ENCODE measurements around the gene F8A1. TPM values are rescaled to one million over a fixed set of nuclear protein-coding genes. Genes with fewer than 3 reads are reported as not detected.

Gene F8A1
- polyA plus RNA-seq, 1 of the 3 experiments (the other 2 are of a cell fraction), result 4.5 TPM

- 51% methylated on average over 1 of the region's 1 CpG for WGBS (ENCODE audit: low lambda C conversion rate)
- H3K27me3 ChIP-seq (ENCODE audit: insufficient read depth), result no peaks in the 10 kb centered on the region
- H4K20me1 ChIP-seq (ENCODE audit: insufficient read depth), result no peaks in the 10 kb centered on the region
- TF ChIP-seq RAD21 (IDR thresholded peaks at IDR 0.05; ENCODE audit: low read length) (no peak), REST (IDR thresholded peaks at IDR 0.05; ENCODE audit: low read depth, low read length) (no peak), NRF1 (IDR thresholded peaks at IDR 0.05; ENCODE audit: low read depth, low read length) (no peak), RCOR1 (IDR thresholded peaks at IDR 0.05; ENCODE audit: low read length) (no peak), MXI1 (IDR thresholded peaks at IDR 0.05; ENCODE audit: low read depth, low read length) (no peak), SMC3 (IDR thresholded peaks at IDR 0.05; ENCODE audit: low read depth, low read length) (no peak), EP300 (IDR thresholded peaks at IDR 0.05; ENCODE audit: borderline replicate concordance in 1 of 2, low read depth in 1 of 2, low read length in 1 of 2) (no peak), YY1 (IDR thresholded peaks at IDR 0.05; ENCODE audit: low read depth) (no peak), FOXJ3 (CRISPR knock-in tag; IDR thresholded peaks at IDR 0.05) (no peak), MEF2A (IDR thresholded peaks at IDR 0.05; ENCODE audit: borderline replicate concordance, low read depth) (no peak), NFIC (IDR thresholded peaks at IDR 0.05; ENCODE audit: borderline replicate concordance) (no peak), FOXM1 (IDR thresholded peaks at IDR 0.05; ENCODE audit: low read depth) (no peak), PBX3 (IDR thresholded peaks at IDR 0.05) (no peak)
- CTCF ChIA-PET, result no interaction called here
- H3K4me1 ChIP-seq (ENCODE audit: control insufficient read depth in 1 of 2, insufficient read depth in 2 of 2, low read depth in 1 of 2, low read length in 1 of 2), result no peaks in the 10 kb centered on the region
- H3K4me3 ChIP-seq (ENCODE audit: low read depth in 2 of 2, low read length in 1 of 2), result no peak overlapping the region
- no peaks in the 10 kb centered on the region for H3K79me2 ChIP-seq (ENCODE audit: insufficient read depth)
- H3K9me3 ChIP-seq, result no peaks in the 10 kb centered on the region
- no peaks in the 10 kb centered on the region for H3F3A ChIP-seq (replicated peaks; ENCODE audit: insufficient read depth)
- H3K4me2 ChIP-seq, result no peak overlapping the region
- H3K36me3 ChIP-seq (replicated peaks in 1 of 2; ENCODE audit: control insufficient read depth in 1 of 2, insufficient read depth in 2 of 2, low read length in 1 of 2), result no peaks in the 10 kb centered on the region
- no peak overlapping the region for H3K27ac ChIP-seq (ENCODE audit: low read depth in 2 of 2, low read length in 1 of 2)
- no peaks in the 10 kb centered on the region for H3K9me2 ChIP-seq
- no peak overlapping the region for H2AFZ ChIP-seq (ENCODE audit: low read depth)
- H3K9ac ChIP-seq, result no peak overlapping the region
- no peak for DNase-seq
- POLR2A ChIA-PET, result no interaction called here
Observed at GRCh38 chrX:154850957-154851611, 35.1 kb upstream of the F8A1 start.

GRCh38 chrX:154855256-154855655, 30.9 kb upstream of the F8A1 start:
- Histone ChIP-seq H3K4me2 (no peak overlapping the region), H3K4me3 (ENCODE audit: low read depth in 2 of 2, low read length in 1 of 2) (no peak overlapping the region), H3K79me2 (ENCODE audit: insufficient read depth) (no peaks in the 10 kb centered on the region), H3K9me2 (no peaks in the 10 kb centered on the region), H3K9me3 (no peaks in the 10 kb centered on the region), H3K36me3 (replicated peaks in 1 of 2; ENCODE audit: control insufficient read depth in 1 of 2, insufficient read depth in 2 of 2, low read length in 1 of 2) (no peaks in the 10 kb centered on the region), H3F3A (replicated peaks; ENCODE audit: insufficient read depth) (no peaks in the 10 kb centered on the region), H3K27ac (ENCODE audit: low read depth in 2 of 2, low read length in 1 of 2) (no peak overlapping the region), H3K9ac (no peak overlapping the region), H3K4me1 (ENCODE audit: control insufficient read depth in 1 of 2, insufficient read depth in 2 of 2, low read depth in 1 of 2, low read length in 1 of 2) (no peaks in the 10 kb centered on the region), H4K20me1 (ENCODE audit: insufficient read depth) (no peaks in the 10 kb centered on the region), H2AFZ (ENCODE audit: low read depth) (no peak overlapping the region), H3K27me3 (ENCODE audit: insufficient read depth) (no peaks in the 10 kb centered on the region)
- POLR2A ChIA-PET, result no interaction called here
- CTCF ChIA-PET, result no interaction called here
- no peak for DNase-seq
- no peak for TF ChIP-seq FOSL2 (IDR thresholded peaks at IDR 0.05; ENCODE audit: borderline replicate concordance, low read depth)
- TF ChIP-seq RAD21 (IDR thresholded peaks at IDR 0.05; ENCODE audit: low read length), result no peak
- no peak for TF ChIP-seq FOXJ3 (CRISPR knock-in tag; IDR thresholded peaks at IDR 0.05)
- TF ChIP-seq NRF1 (IDR thresholded peaks at IDR 0.05; ENCODE audit: low read depth, low read length), result no peak
- TF ChIP-seq RXRA (IDR thresholded peaks at IDR 0.05; ENCODE audit: borderline replicate concordance, low read depth), result no peak
- no peak for TF ChIP-seq JUND (IDR thresholded peaks at IDR 0.05)
- no peak for TF ChIP-seq MXI1 (IDR thresholded peaks at IDR 0.05; ENCODE audit: low read depth, low read length)
- no peak for TF ChIP-seq SMC3 (IDR thresholded peaks at IDR 0.05; ENCODE audit: low read depth, low read length)
- no peak for TF ChIP-seq USF2 (IDR thresholded peaks at IDR 0.05; ENCODE audit: borderline replicate concordance, low read depth, low read length)
- no peak for TF ChIP-seq NFIC (IDR thresholded peaks at IDR 0.05; ENCODE audit: borderline replicate concordance)
- TF ChIP-seq REST (IDR thresholded peaks at IDR 0.05; ENCODE audit: low read depth, low read length), result no peak

All from SK-N-SH (cell line).